ENCODE results near the gene EFNA5.

The EFNA5 gene

GRCh38 chr5:107601076-107601475, 69.7 kb downstream of the EFNA5 start:
- DNase-seq = no peak

- no peak for DNase-seq
Measured at GRCh38 chr5:107598958-107599357, 71.8 kb downstream of the EFNA5 start.

GRCh38 chr5:107597803-107598202, 72.9 kb downstream of the EFNA5 start:
- DNase-seq = no peak

GRCh38 chr5:107597247-107597646, 73.5 kb downstream of the EFNA5 start:
- DNase-seq = no peak

GRCh38 chr5:107594253-107595045, 76.3 kb downstream of the EFNA5 start:
- DNase-seq = no peak

- DNase-seq = no peak
Measured at GRCh38 chr5:107593009-107593408, 77.7 kb downstream of the EFNA5 start.

- no peak for DNase-seq
Measured at GRCh38 chr5:107592515-107592914, 78.2 kb downstream of the EFNA5 start.

- DNase-seq = no peak
Measured at GRCh38 chr5:107590686-107591085, 80.1 kb downstream of the EFNA5 start.

GRCh38 chr5:107589520-107590193, 81.1 kb downstream of the EFNA5 start:
- no peak for DNase-seq

- DNase-seq = no peak
Measured at GRCh38 chr5:107582625-107583024, 88.1 kb downstream of the EFNA5 start.

- no peak for DNase-seq
Measured at GRCh38 chr5:107580889-107581820, 89.6 kb downstream of the EFNA5 start.

GRCh38 chr5:107578051-107578635, 92.6 kb downstream of the EFNA5 start:
- DNase-seq = no peak

- DNase-seq = no peak
Measured at GRCh38 chr5:107577394-107577950, 93.3 kb downstream of the EFNA5 start.

GRCh38 chr5:107576736-107577393, 93.9 kb downstream of the EFNA5 start:
- DNase-seq = no peak

GRCh38 chr5:107576155-107576554, 94.6 kb downstream of the EFNA5 start:
- DNase-seq = no peak

GRCh38 chr5:107574287-107574686, 96.5 kb downstream of the EFNA5 start:
- DNase-seq = no peak

GRCh38 chr5:107572715-107573368, 97.9 kb downstream of the EFNA5 start:
- DNase-seq = no peak

- DNase-seq = peak; percentile 95
Measured at GRCh38 chr5:107571621-107572536, 98.9 kb downstream of the EFNA5 start.

- DNase-seq = no peak
Measured at GRCh38 chr5:107570805-107571531, 99.8 kb downstream of the EFNA5 start.

GRCh38 chr5:107570181-107570580, 100.6 kb downstream of the EFNA5 start:
- no peak for DNase-seq
